ENCODE measurements around the gene VPS50. TPM values are rescaled to one million over a fixed set of nuclear protein-coding genes. Genes with fewer than 3 reads are reported as not detected.
A peak's percentile ranks its signal among the peaks of the same experiment; 100 is the strongest.

VPS50 gene
- total RNA-seq, 1 experiment from 2014 or later, result 13.6 TPM

GRCh38 chr7:93284908-93285307, 52.7 kb downstream of the VPS50 start:
- no peak overlapping the region for H4K91ac ChIP-seq (ENCODE audit: insufficient read length, low read depth, low read length)
- no peak overlapping the region for H3K18ac ChIP-seq (ENCODE audit: insufficient read length, low read depth, low read length)
- no peaks in the 10 kb centered on the region for H3K79me2 ChIP-seq (ENCODE audit: insufficient read depth, low read length)
- Mint-ChIP-seq H3K9me3 (no peaks in the 10 kb centered on the region), H3K27ac (peak overlapping the region in 1 of 3 experiments; percentile 50; a peak in 1 of 7 replicates), H3K27me3 (ENCODE audit: low read depth) (no peaks in the 10 kb centered on the region), H3K4me3 (no peak overlapping the region), H3K4me1 (no peaks in the 10 kb centered on the region), H3K36me3 (ENCODE audit: insufficient read depth in 1 of 3, low read depth in 3 of 3) (no peaks in the 10 kb centered on the region)
- no peak overlapping the region for H2BK20ac ChIP-seq (ENCODE audit: low read depth, low read length, poor library complexity, severe bottlenecking)
- no peak overlapping the region for H3K4ac ChIP-seq (ENCODE audit: low read depth, low read length)
- no peak overlapping the region for H3K56ac ChIP-seq (ENCODE audit: insufficient read length, low read depth, low read length)
- no peak overlapping the region for H3K9ac ChIP-seq (ENCODE audit: extremely low read depth, insufficient read length, low read length)
- H3K27me3 ChIP-seq (ENCODE audit: insufficient read depth, low read length), result no peaks in the 10 kb centered on the region
- WGBS (ENCODE audit: extremely low coverage, insufficient read length, low lambda C conversion rate), result no CpG with 5 or more reads among the region's 1 CpG
- H3K14ac ChIP-seq (ENCODE audit: insufficient read depth, low read length), result no peak overlapping the region
- no peak for TF ChIP-seq CTCF (conservative IDR thresholded peaks at IDR 0.05)
- H2AFZ ChIP-seq (ENCODE audit: low read length), result no peak overlapping the region
- no peaks in the 10 kb centered on the region for H3K4me1 ChIP-seq (ENCODE audit: insufficient read depth, low read length)
- no peak overlapping the region for H2BK5ac ChIP-seq (ENCODE audit: insufficient read length, low read length)
- no peaks in the 10 kb centered on the region for H3K9me3 ChIP-seq (ENCODE audit: control insufficient read depth, low read depth, low read length)
- no peak overlapping the region for H2AK5ac ChIP-seq (ENCODE audit: insufficient read length, low read length)
- DNase-seq, result no peak
- H3K4me2 ChIP-seq (ENCODE audit: insufficient read depth, insufficient read length, low read length), result no peak overlapping the region
- H2BK120ac ChIP-seq (ENCODE audit: low read depth, low read length, poor library complexity, severe bottlenecking), result no peak overlapping the region
- H3K27ac ChIP-seq (ENCODE audit: insufficient read length, low read depth, low read length), result no peak overlapping the region
- no peak overlapping the region for H2BK15ac ChIP-seq (ENCODE audit: low read depth, low read length)
- no peak overlapping the region for H2BK12ac ChIP-seq (ENCODE audit: insufficient read length, low read depth, low read length)
- H4K20me1 ChIP-seq (ENCODE audit: control insufficient read depth, insufficient read depth, insufficient read length), result no peaks in the 10 kb centered on the region
- no peak overlapping the region for H3K23ac ChIP-seq (ENCODE audit: insufficient read length, low read depth, low read length)
- H4K5ac ChIP-seq (ENCODE audit: insufficient read length, low read depth, low read length), result no peak overlapping the region
- no peaks in the 10 kb centered on the region for H3K79me1 ChIP-seq (ENCODE audit: insufficient read depth, low read depth, low read length, poor library complexity, severe bottlenecking)
- no peak overlapping the region for H4K8ac ChIP-seq (replicated peaks; ENCODE audit: insufficient read length, low read depth, low read length)
- no peak overlapping the region for H3T11ph ChIP-seq (ENCODE audit: low read length)
- H3K23me2 ChIP-seq (ENCODE audit: insufficient read length, low read depth, low read length, poor library complexity, severe bottlenecking), result no peaks in the 10 kb centered on the region
